ENCODE results near the gene HECTD3.
A peak's percentile ranks its signal among the peaks of the same experiment; 100 is the strongest.

Gene HECTD3

GRCh38 chr1:45009956-45010854 is 919 bp downstream of the HECTD3 start:
- no peaks in the 10 kb centered on the region for H3K27me3 ChIP-seq (ENCODE audit: insufficient read depth, poor library complexity, severe bottlenecking)
- no peak for DNase-seq (ENCODE audit: low read depth in 1 of 2, low spot score in 1 of 2)
- H3K4me3 ChIP-seq (replicated peaks; ENCODE audit: insufficient read depth, low read length) = peak overlapping the region; percentile 77
- no peak for TF ChIP-seq CTCF (IDR thresholded peaks at IDR 0.05; ENCODE audit: insufficient read depth, low read length)
- no peak for TF ChIP-seq GABPA (IDR thresholded peaks at IDR 0.05; ENCODE audit: low read depth)
- TF ChIP-seq REST (IDR thresholded peaks at IDR 0.05; ENCODE audit: insufficient replicate concordance, low read depth) = no peak
- TF ChIP-seq POLR2AphosphoS5 (IDR thresholded peaks at IDR 0.05; ENCODE audit: low read depth) = no peak
- TF ChIP-seq SPI1 (IDR thresholded peaks at IDR 0.05; ENCODE audit: borderline replicate concordance, low read depth) = no peak
- no peak overlapping the region for H3K27ac ChIP-seq (replicated peaks)

GRCh38 chr1:45009296-45009865 is 1.7 kb downstream of the HECTD3 start:
- Histone ChIP-seq H3K27ac (replicated peaks) (no peak overlapping the region), H3K4me3 (replicated peaks; ENCODE audit: insufficient read depth, low read length) (no peak overlapping the region), H3K27me3 (ENCODE audit: insufficient read depth, poor library complexity, severe bottlenecking) (no peaks in the 10 kb centered on the region)
- TF ChIP-seq SPI1 (IDR thresholded peaks at IDR 0.05; ENCODE audit: borderline replicate concordance, low read depth) (no peak), POLR2AphosphoS5 (IDR thresholded peaks at IDR 0.05; ENCODE audit: low read depth) (no peak), CTCF (IDR thresholded peaks at IDR 0.05; ENCODE audit: insufficient read depth, low read length) (no peak), GABPA (IDR thresholded peaks at IDR 0.05; ENCODE audit: low read depth) (no peak), REST (IDR thresholded peaks at IDR 0.05; ENCODE audit: insufficient replicate concordance, low read depth) (no peak)
- DNase-seq (ENCODE audit: low read depth in 1 of 2, low spot score in 1 of 2) = no peak

- Histone ChIP-seq H3K27me3 (ENCODE audit: insufficient read depth, poor library complexity, severe bottlenecking) (no peaks in the 10 kb centered on the region), H3K4me3 (replicated peaks; ENCODE audit: insufficient read depth, low read length) (no peak overlapping the region), H3K27ac (replicated peaks) (no peak overlapping the region)
- no peak for DNase-seq (ENCODE audit: low read depth in 1 of 2, low spot score in 1 of 2)
- TF ChIP-seq SPI1 (IDR thresholded peaks at IDR 0.05; ENCODE audit: borderline replicate concordance, low read depth) = no peak
- TF ChIP-seq GABPA (IDR thresholded peaks at IDR 0.05; ENCODE audit: low read depth) = no peak
- TF ChIP-seq REST (IDR thresholded peaks at IDR 0.05; ENCODE audit: insufficient replicate concordance, low read depth) = no peak
- TF ChIP-seq POLR2AphosphoS5 (IDR thresholded peaks at IDR 0.05; ENCODE audit: low read depth) = no peak
- TF ChIP-seq CTCF (IDR thresholded peaks at IDR 0.05; ENCODE audit: insufficient read depth, low read length) = no peak
These were observed 2.6 kb downstream of the HECTD3 start for GRCh38 chr1:45008516-45008915.
